Stimulated activated CD4-positive, alpha-beta T cell treated with anti-CD3 and anti-CD28 coated beads, Interleukin-4, amount 100 ng/mL, for 1 hour (primary cell): ENCODE results near the gene KLHL22.
"Not testable (repeated sequence)": the region's sequence is repeated elsewhere in the genome, so short reads cannot be mapped to it uniquely, and the experiment has no call there.

Source experiments
- DNase-seq: peaks from one replicate; pipeline ENCODE4 v3.0.0-alpha.2; 2020

KLHL22 gene

GRCh38 chr22:20494978-20495860, at the start of gene KLHL22:
TSS of gene KLHL22 (minus strand) at chr22:20495795. CDS start at chr22:20489211, 6,584 bp downstream.
- DNase-seq = peak; percentile 26

- not testable (repeated sequence) for DNase-seq
Observed at GRCh38 chr22:20545318-20545634, 49.7 kb upstream of the KLHL22 start.

GRCh38 chr22:20542736-20543135, 47.1 kb upstream of the KLHL22 start:
- no peak for DNase-seq

DNA sequence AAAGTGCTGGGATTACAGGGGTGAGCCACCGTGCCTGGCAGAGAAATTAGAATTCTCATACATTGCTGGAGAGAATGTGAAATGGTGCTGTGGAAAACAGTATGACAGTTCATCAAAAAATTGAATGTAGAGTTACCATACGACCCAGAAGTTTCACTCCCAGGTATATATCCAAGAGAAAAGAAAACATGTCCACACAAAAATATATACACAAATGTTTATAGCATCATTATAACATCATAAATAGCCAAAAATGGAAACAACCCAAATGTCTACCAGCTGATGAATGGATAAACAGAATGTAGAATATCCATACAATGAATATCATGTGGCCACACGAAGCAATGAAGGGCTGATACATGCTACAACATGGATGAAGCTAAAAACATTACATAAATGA, 46.5 kb upstream of the KLHL22 start:
- no peak for DNase-seq

GRCh38 chr22:20538875-20539274, 43.3 kb upstream of the KLHL22 start:
- not testable (repeated sequence) for DNase-seq

DNA sequence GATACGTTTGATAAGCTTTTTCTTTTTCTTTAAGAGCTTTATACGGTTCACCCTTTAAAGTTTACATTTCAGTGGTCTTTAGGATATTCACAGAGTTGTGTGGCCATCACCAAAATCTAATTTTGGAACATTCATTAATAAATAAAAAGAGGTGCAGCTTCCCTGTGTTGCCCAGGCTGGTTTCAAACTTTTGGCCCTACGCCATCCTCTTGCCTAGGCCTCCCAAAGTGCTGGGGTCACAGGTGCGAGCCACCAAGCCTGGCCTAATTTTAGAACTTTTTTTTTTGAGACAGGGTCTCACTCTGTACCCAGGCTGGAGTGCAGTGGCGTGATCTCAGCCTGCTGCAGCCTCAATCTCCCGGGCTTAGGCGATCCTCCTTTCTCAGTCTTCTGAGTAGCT, 42.4 kb upstream of the KLHL22 start:
- DNase-seq = no peak

- no peak for DNase-seq
Observed at GRCh38 chr22:20537325-20537756, 41.7 kb upstream of the KLHL22 start.

GRCh38 chr22:20536590-20537324, 41.2 kb upstream of the KLHL22 start:
- no peak for DNase-seq

DNA sequence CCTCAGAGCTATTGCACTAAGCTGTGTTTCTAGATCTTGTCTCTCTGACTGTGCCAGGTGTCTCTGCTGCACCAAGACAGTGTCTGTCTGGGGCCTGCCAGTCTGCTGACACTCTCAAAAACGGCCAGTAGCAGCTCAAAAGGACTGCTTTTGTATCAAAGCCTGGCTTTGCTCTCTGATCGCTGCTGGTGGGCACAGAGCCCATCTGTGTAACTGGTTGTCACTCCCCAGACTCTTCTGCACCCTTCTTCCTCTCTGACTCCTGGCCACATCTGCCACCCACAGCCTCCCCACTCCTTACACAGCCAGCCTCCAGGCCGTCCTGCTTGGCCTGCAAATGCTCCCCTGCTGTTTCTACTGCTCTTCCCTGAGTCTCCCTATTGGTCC, 38.3 kb upstream of the KLHL22 start:
- DNase-seq = no peak

- no peak for DNase-seq
Observed at GRCh38 chr22:20533095-20533878, 37.7 kb upstream of the KLHL22 start.

- no peak for DNase-seq
Observed at GRCh38 chr22:20532256-20532993, 36.8 kb upstream of the KLHL22 start.

- DNase-seq = no peak
Observed at GRCh38 chr22:20531404-20532201, 36.0 kb upstream of the KLHL22 start.

GRCh38 chr22:20531154-20531403, 35.5 kb upstream of the KLHL22 start:
- DNase-seq = no peak

- no peak for DNase-seq
Observed at GRCh38 chr22:20530368-20531153, 35.0 kb upstream of the KLHL22 start.

- DNase-seq = no peak
Observed at GRCh38 chr22:20528405-20528978, 32.9 kb upstream of the KLHL22 start.

DNA sequence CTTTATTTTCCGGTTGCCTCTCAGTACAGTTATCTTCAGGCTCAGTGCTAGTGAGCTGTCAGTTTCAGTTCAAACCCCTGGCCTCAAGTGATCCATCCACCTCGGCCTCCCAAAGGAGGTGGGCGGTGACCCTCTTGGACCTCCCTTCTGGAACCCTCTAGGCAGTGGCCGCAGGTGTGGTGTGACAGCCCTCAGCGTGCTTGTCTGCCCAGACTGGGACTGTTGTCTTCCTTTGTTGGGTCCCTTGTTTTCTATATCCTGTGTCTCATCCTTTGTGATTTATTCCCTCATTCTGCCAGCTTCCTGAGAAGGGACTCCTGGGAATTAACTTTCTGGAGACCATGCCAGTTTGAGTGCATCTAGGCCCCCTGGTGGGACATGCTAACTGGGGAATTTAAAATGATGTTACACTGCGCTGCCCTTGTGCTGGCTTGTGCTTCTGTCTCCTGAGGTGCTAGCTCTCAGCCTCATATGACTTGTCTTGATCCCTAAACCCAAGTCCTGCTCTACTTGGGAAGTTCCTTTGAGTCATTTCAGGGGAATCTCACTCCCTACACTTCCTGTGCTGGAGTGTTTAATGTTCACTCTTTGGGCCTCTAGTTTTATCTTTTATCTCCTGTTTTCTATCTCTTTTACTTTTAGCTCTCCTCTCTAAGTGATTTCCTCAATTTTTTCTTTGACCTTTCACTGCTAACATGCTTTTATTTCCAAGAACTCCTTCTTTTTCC, 31.2 kb upstream of the KLHL22 start:
- DNase-seq = no peak

DNA sequence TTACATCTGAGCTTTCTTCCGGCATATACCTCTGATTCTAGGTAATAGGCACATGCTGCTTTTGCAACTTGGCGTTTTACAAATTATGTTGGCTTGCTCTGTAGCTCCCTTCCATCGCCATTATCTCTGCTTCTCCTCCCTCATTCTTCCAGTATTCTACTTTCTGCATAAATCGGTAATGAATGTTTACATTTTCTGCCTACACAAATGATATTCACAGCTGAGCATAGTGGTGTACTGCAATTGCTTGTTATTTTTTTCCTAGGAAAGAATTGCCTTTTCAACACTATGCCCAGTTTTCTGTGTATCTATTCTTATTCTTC, 30.7 kb upstream of the KLHL22 start:
- no peak for DNase-seq

DNA sequence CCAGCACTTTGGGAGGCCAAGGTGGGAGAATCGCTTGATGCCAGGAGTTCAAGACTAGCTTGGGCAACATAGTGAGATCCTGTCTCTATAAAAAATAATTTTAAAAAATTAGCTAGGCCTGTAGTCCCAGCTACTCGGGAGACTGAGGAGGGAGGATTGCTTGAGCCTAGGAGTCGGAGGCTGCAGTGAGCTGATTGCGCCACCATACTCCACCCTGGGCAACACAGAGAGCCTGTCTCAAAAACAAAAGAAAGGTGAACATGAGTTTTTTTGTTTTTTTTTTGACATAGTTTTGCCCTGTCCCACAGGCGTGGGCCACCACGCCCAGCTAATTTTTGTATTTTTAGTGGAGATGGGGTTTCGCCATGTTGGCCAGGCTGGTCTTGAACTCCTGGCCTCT, 29.5 kb upstream of the KLHL22 start:
- no peak for DNase-seq

- DNase-seq = no peak
Observed at GRCh38 chr22:20524004-20524481, 28.4 kb upstream of the KLHL22 start.
